Activated effector memory CD4-positive, alpha-beta T cell treated with Interleukin-2 at 50 U/mL for 16 hours (primary cell): Measurements from ENCODE around the gene CHAF1A.

ENCODE experiments used
- DNase-seq: peaks from one replicate; pipeline ENCODE4 v3.0.0-alpha.2; 2020

CHAF1A gene

GRCh38 chr19:4443966-4444764 is 41.7 kb downstream of the CHAF1A start:
- no peak for DNase-seq

- DNase-seq = no peak
Measured at GRCh38 chr19:4444765-4445741, 42.6 kb downstream of the CHAF1A start.

- no peak for DNase-seq
Measured at GRCh38 chr19:4445963-4446703, 43.7 kb downstream of the CHAF1A start.

GRCh38 chr19:4446704-4447200 is 44.3 kb downstream of the CHAF1A start:
- DNase-seq = no peak

- DNase-seq = no peak
Measured at GRCh38 chr19:4447327-4448146, 45.1 kb downstream of the CHAF1A start.

- DNase-seq = no peak
Measured at GRCh38 chr19:4448147-4448985, 45.9 kb downstream of the CHAF1A start.

GRCh38 chr19:4449022-4449638 is 46.7 kb downstream of the CHAF1A start:
- DNase-seq = no peak

GRCh38 chr19:4449639-4450028 is 47.2 kb downstream of the CHAF1A start:
- DNase-seq = no peak

GRCh38 chr19:4452230-4452990 is 50.0 kb downstream of the CHAF1A start:
- no peak for DNase-seq

GRCh38 chr19:4453232-4454179 is 51.1 kb downstream of the CHAF1A start:
- DNase-seq = no peak

- no peak for DNase-seq
Measured at GRCh38 chr19:4454747-4455718, 52.6 kb downstream of the CHAF1A start.

- no peak for DNase-seq
Measured at GRCh38 chr19:4455719-4456475, 53.5 kb downstream of the CHAF1A start.

- DNase-seq = no peak
Measured at GRCh38 chr19:4456476-4456842, 54.0 kb downstream of the CHAF1A start.

- no peak for DNase-seq
Measured at GRCh38 chr19:4456843-4457653, 54.6 kb downstream of the CHAF1A start.

GRCh38 chr19:4457654-4458395 is 55.4 kb downstream of the CHAF1A start, which contains the start of gene UBXN6:
UBXN6 (minus strand) TSS chr19:4457794; CDS start chr19:4457697, 97 bp downstream.
- DNase-seq = peak; percentile 97
